OCI-LY7 (cell line): ENCODE results near the gene VPS37B. TPM values are rescaled to one million over a fixed set of nuclear protein-coding genes. Genes with fewer than 3 reads are reported as not detected.

Source experiments
- BruUV-seq: library from RNA; stranded (reverse); fragments of 400-500 nt; replicated peaks from 2 replicates; lab custom pipeline; 2021; lab: Mats Ljungman, UMichigan
- CTCF ChIA-PET: fragments of 300-600 bp; sonication (Branson Sonifier 250); formaldehyde crosslinking; loops from one replicate; lab custom pipeline; 2022; ENCODE audit warnings: antibody characterized with exemption; ENCODE audit not compliant: unreplicated experiment; lab: Charles Lee
- POLR2A ChIA-PET: fragments of 300-600 bp; sonication (Branson Sonifier 250); formaldehyde crosslinking; loops from one replicate; lab custom pipeline; 2022; ENCODE audit warnings: antibody characterized with exemption; lab: Charles Lee
- DNase-seq: peaks from one replicate; pipeline ENCODE4 v3.0.0-alpha.2; 2015; ENCODE audit warnings: low spot score
- H2AFZ ChIP-seq: fragments of 200-600 bp; sonication (generic), shearing (Covaris generic); 2 replicates; pipeline ENCODE4 v1.6.1; 2014; ENCODE audit warnings: mild to moderate bottlenecking, antibody characterized with exemption, low read length, moderate library complexity
- H3K27ac ChIP-seq: fragments of 200-600 bp; sonication (generic); 2 replicates; pipeline ENCODE4 v1.5.1; 2014; ENCODE audit warnings: mixed run types, low read depth, mild to moderate bottlenecking, moderate library complexity, low read length, inconsistent platforms; ENCODE audit not compliant: poor library complexity, severe bottlenecking
- H3K36me3 ChIP-seq: fragments of 200-600 bp; sonication (generic); 2 replicates; pipeline ENCODE4 v1.6.1; 2014; ENCODE audit warnings: mild to moderate bottlenecking, antibody characterized with exemption, low read length, moderate library complexity, mixed read lengths; ENCODE audit not compliant: insufficient read depth
- H3K4me1 ChIP-seq: fragments of 200-600 bp; sonication (generic); 2 replicates; pipeline ENCODE4 v1.5.1; 2014; ENCODE audit warnings: mild to moderate bottlenecking, low read length; ENCODE audit not compliant: insufficient read depth, poor library complexity, severe bottlenecking
- H3K4me2 ChIP-seq: fragments of 200-600 bp; sonication (generic); 2 replicates; pipeline ENCODE4 v1.6.1; 2014; ENCODE audit warnings: mild to moderate bottlenecking, low read length
- H3K4me3 ChIP-seq: fragments of 200-600 bp; sonication (generic); 2 replicates; pipeline ENCODE4 v1.5.1; 2014; ENCODE audit warnings: mild to moderate bottlenecking, low read depth, low read length; ENCODE audit not compliant: poor library complexity, severe bottlenecking
- H3K79me2 ChIP-seq: fragments of 200-600 bp; sonication (generic); 2 replicates; pipeline ENCODE4 v1.6.1; 2016; ENCODE audit warnings: low read depth, mild to moderate bottlenecking, low read length, moderate library complexity, mixed read lengths; ENCODE audit not compliant: insufficient read depth
- H3K9me2 ChIP-seq: fragments of 200-600 bp; sonication (generic); 2 replicates; pipeline ENCODE4 v1.6.1; 2016; ENCODE audit warnings: mild to moderate bottlenecking, low read length, mixed read lengths; ENCODE audit not compliant: insufficient read depth
- H3K9me3 ChIP-seq: fragments of 200-600 bp; sonication (generic); 2 replicates; pipeline ENCODE4 v1.6.1; 2014; ENCODE audit warnings: mild to moderate bottlenecking, mixed run types, low read length, mixed read lengths
- H4K20me1 ChIP-seq: fragments of 200-600 bp; sonication (generic); 2 replicates; pipeline ENCODE4 v1.6.1; 2014; ENCODE audit warnings: mild to moderate bottlenecking, antibody characterized with exemption, low read length, moderate library complexity, mixed read lengths; ENCODE audit not compliant: insufficient read depth
- CTCF ChIP-seq: fragments of 200-600 bp; sonication (generic); conservative IDR thresholded peaks from 2 replicates; pipeline ENCODE4 v1.5.1; 2014; ENCODE audit warnings: mild to moderate bottlenecking, antibody characterized with exemption, low read length, moderate library complexity, mixed read lengths
- EZH2phosphoT487 ChIP-seq: fragments of 200-600 bp; sonication (generic); IDR thresholded peaks from 2 replicates; pipeline ENCODE4 v1.6.1; 2018; ENCODE audit warnings: low read depth, borderline replicate concordance, mild to moderate bottlenecking, mixed run types, antibody characterized with exemption, low read length, moderate library complexity, mixed read lengths
- intact Hi-C: fragments of 100-400 bp; cut with micrococcal nuclease; formaldehyde crosslinking; loops from one replicate; pipeline ENCODE4 v1.10.0; 2022; ENCODE audit not compliant: unreplicated experiment
- total RNA-seq, 2 experiments: library from RNA; depleted of rRNA in 1 of 2; stranded (reverse); fragments of >200 nt in 1 of 2; shearing (Covaris generic) in 1 of 2; gene quantifications; 2 replicates each; pipeline ENCODE4 v1.2.3, GENCODE V29; 2014 to 2022

Gene VPS37B
- total RNA-seq, 2 experiments from 2014 or later, result 1.7 to 2.5 TPM

GRCh38 chr12:122880668-122881067, 15.3 kb downstream of the VPS37B start:
- ChIA-PET POLR2A (interaction anchor here (1.5 to 2.2 kb wide), 3 partner anchors 10 to 352 kb away, joined by 3 to 9 read pairs (median 4); partner anchors contain the start of genes MPHOSPH9 and MTRFR), CTCF (no interaction called here)
- H3K79me2 ChIP-seq, result no peaks in the 10 kb centered on the region
- H3K4me1 ChIP-seq, result peaks cover 38% of the 10 kb centered on the region
- intact Hi-C loops, result loop anchor here (2.0 to 10.0 kb wide), 2 partner anchors 72 to 354 kb away; partner anchors contain the start of genes MPHOSPH9 and MTRFR
- BruUV-seq, result no TSS peak
- H3K27ac ChIP-seq, result no peak overlapping the region
- no peaks in the 10 kb centered on the region for H3K9me3 ChIP-seq
- TF ChIP-seq EZH2phosphoT487 (no peak), CTCF (peak; percentile 83)
- H2AFZ ChIP-seq, result no peak overlapping the region
- no peaks in the 10 kb centered on the region for H3K36me3 ChIP-seq
- no peaks in the 10 kb centered on the region for H3K9me2 ChIP-seq
- no peak overlapping the region for H3K4me3 ChIP-seq
- H4K20me1 ChIP-seq, result no peaks in the 10 kb centered on the region
- H3K4me2 ChIP-seq, result peak overlapping the region; percentile 1; the same call in 1 of the 2 replicates
- peak; percentile 66 for DNase-seq

GRCh38 chr12:122880155-122880667, 15.7 kb downstream of the VPS37B start:
- intact Hi-C loops, result loop anchor here (2.0 to 10.0 kb wide), 2 partner anchors 73 to 355 kb away; partner anchors contain the start of genes MPHOSPH9 and MTRFR
- CTCF ChIA-PET, result no interaction called here
- H3K27ac ChIP-seq, result no peak overlapping the region
- no peak for DNase-seq
- no peak overlapping the region for H3K4me3 ChIP-seq
- no peak overlapping the region for H2AFZ ChIP-seq
- H3K79me2 ChIP-seq, result no peaks in the 10 kb centered on the region
- H3K4me2 ChIP-seq, result no peak overlapping the region
- H3K9me2 ChIP-seq, result no peaks in the 10 kb centered on the region
- no TSS peak for BruUV-seq
- TF ChIP-seq CTCF (no peak), EZH2phosphoT487 (no peak)
- no peaks in the 10 kb centered on the region for H3K36me3 ChIP-seq
- H3K4me1 ChIP-seq, result peaks cover 41% of the 10 kb centered on the region
- H4K20me1 ChIP-seq, result no peaks in the 10 kb centered on the region
- POLR2A ChIA-PET, result interaction anchor here (1.5 to 2.2 kb wide), 3 partner anchors 9 to 353 kb away, joined by 3 to 9 read pairs (median 4); partner anchors contain the start of genes MPHOSPH9 and MTRFR
- no peaks in the 10 kb centered on the region for H3K9me3 ChIP-seq
